Retinal pigment epithelial cell (primary cell): ENCODE results near the gene LPIN3.
A peak's percentile ranks its signal among the peaks of the same experiment; 100 is the strongest.

Source experiments
- DNase-seq: peaks from one replicate; pipeline ENCODE4 v3.0.0-alpha.2; 2010; ENCODE audit warnings: low read depth
- H3K4me3 ChIP-seq: 2 replicates; pipeline ENCODE4 v1.5.1; 2011; ENCODE audit warnings: mild to moderate bottlenecking, low read length, control low read depth, moderate library complexity
- TF ChIP-seq, protein P1 (sequence below): conservative IDR thresholded peaks from 2 replicates; pipeline ENCODE4 v1.5.1; 2011; ENCODE audit warnings: low read depth, low read length, control low read depth, inconsistent platforms

LPIN3 gene

DNA sequence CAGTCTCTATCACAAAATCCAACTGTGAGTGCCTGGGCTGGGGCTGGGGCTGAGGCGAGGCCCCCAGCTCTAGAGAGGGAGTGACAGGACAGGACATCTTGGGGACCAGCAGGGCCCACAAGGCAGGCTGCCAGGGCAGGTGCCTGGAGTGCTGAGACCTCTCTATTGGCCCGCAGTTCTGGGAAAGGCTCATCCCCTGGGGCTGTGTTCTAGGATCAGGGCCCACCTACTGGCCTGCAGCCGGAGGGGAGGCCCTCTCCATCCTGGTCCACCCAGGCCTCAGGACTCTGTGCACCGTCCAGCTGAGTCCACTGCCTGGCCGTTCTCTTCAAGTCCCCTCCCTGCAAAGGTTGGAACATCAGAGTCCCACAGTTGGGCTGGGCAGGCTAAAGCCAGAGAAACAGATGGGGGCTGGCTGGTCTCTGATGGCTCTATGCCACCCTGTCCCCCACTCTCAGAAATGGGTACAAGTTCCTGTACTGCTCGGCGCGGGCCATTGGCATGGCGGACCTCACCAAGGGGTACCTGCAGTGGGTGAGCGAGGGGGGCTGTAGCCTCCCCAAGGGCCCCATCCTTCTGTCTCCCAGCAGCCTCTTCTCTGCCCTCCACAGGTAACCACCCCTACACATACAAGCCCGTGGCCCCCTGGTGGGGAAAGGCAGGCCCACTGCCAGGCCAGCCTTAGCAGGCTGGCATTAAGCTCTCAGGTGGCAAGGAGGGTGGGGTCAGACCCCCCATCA, 17.0 kb downstream of the LPIN3 start:
- TF ChIP-seq, protein P1, sequence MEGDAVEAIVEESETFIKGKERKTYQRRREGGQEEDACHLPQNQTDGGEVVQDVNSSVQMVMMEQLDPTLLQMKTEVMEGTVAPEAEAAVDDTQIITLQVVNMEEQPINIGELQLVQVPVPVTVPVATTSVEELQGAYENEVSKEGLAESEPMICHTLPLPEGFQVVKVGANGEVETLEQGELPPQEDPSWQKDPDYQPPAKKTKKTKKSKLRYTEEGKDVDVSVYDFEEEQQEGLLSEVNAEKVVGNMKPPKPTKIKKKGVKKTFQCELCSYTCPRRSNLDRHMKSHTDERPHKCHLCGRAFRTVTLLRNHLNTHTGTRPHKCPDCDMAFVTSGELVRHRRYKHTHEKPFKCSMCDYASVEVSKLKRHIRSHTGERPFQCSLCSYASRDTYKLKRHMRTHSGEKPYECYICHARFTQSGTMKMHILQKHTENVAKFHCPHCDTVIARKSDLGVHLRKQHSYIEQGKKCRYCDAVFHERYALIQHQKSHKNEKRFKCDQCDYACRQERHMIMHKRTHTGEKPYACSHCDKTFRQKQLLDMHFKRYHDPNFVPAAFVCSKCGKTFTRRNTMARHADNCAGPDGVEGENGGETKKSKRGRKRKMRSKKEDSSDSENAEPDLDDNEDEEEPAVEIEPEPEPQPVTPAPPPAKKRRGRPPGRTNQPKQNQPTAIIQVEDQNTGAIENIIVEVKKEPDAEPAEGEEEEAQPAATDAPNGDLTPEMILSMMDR: peak; percentile 16
- no peak for DNase-seq
- H3K4me3 ChIP-seq: no peak overlapping the region

DNA sequence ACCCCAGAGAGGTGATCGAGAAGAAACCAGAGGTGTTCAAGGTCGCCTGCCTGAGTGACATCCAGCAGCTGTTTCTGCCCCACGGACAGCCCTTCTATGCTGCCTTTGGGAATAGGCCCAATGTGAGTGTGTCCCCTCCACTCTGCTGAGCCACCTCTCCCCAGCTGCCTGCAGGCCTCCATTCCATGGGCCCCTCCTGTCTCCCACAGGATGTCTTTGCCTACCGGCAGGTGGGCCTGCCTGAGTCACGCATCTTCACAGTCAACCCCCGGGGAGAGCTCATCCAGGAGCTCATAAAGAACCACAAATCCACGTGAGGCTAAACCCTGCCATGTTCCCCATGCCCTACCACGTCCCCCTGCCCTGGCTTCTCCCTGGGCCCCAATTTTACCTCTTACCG, 17.6 kb downstream of the LPIN3 start:
- H3K4me3 ChIP-seq: no peak overlapping the region
- no peak for DNase-seq
- TF ChIP-seq, protein P1: no peak

DNA sequence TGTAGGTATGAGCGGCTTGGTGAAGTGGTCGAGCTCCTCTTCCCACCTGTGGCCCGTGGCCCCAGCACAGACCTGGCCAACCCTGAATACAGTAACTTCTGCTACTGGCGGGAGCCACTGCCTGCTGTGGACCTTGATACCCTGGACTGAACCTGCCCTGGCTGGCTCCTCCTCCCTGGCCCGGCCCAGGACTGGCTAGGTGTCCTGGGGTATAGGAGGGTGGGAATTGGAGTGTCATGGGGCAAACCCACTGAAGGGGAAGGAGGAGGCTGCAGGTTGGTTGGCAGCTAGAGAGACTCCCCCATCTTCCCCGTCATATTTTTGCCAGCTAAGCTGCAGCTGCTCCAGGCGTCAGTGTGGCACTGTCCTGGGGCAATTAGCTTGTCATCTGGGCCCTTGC, 18.1 kb downstream of the LPIN3 start:
- no peak for DNase-seq
- no peak overlapping the region for H3K4me3 ChIP-seq
- TF ChIP-seq, protein P1: no peak

DNA sequence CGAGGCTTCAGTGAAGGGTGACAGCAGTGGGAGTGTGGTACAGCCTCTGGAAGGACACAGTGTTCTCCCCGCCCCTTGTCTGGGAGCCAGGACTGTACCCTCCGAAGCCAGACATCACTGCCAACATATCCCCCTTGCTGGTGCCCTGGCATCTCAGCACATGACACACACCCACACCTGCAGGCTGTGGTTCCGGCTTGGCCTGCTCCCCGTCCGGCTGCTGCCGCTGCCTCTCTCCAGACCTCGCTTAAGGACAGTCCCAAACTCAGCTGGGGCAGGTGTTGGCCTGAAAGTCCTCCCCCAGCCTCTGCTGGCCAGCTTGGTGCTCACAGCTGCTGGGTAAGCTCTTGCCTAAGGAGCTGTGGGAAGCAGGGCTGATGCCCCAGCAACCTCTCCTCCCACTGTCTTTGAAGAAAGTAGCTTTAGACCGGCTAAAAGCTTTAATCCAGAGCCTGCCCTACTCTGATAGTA, 19.0 kb downstream of the LPIN3 start:
- no peak for DNase-seq
- TF ChIP-seq, protein P1: no peak
- no peak overlapping the region for H3K4me3 ChIP-seq

DNA sequence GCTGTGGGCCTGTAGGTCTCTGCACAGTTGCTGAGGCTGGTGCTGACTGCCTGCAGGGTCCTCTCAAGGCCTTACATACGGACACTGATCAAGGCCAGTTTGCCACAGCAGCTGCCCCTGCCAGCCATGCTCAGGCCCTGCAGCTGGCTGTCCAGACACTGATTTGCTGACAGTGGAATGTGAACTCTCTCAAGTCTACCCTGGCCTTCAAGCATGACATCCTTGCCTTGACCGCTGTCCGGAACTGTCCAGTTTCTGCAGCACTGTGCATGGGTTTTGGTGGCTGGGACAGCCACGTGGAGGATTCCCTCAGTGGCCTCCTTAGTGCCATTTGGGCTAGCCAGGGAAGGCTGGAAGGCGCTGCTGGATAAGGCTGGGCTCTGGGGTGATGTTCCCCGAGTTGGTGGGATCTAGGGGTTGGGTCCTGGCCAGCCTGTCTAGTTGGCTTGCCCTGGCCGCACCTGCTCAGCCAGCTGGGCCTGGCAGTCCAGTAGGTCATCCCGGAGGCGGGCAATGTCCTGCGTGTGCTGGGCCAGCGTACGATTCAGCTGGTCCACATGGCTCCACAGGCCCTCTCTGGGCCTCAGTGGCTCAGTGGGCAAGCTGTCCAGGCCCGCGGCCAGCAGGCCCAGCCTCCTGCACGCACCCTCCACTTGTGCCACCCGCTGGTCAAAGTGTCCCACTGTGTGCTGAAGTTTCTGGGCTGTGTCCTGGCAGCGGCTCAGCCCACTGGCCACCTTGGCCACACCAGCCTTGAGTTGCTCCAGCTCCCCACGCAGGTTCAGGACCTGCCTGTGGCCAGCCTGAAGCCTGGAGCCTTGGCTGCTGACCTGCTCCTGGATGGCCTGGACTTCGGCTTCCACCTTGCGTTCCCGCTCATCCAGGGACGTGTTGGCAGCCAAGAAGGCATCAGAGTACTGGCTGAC, 20.5 kb downstream of the LPIN3 start:
- H3K4me3 ChIP-seq: no peak overlapping the region
- TF ChIP-seq, protein P1: no peak
- DNase-seq: no peak

DNA sequence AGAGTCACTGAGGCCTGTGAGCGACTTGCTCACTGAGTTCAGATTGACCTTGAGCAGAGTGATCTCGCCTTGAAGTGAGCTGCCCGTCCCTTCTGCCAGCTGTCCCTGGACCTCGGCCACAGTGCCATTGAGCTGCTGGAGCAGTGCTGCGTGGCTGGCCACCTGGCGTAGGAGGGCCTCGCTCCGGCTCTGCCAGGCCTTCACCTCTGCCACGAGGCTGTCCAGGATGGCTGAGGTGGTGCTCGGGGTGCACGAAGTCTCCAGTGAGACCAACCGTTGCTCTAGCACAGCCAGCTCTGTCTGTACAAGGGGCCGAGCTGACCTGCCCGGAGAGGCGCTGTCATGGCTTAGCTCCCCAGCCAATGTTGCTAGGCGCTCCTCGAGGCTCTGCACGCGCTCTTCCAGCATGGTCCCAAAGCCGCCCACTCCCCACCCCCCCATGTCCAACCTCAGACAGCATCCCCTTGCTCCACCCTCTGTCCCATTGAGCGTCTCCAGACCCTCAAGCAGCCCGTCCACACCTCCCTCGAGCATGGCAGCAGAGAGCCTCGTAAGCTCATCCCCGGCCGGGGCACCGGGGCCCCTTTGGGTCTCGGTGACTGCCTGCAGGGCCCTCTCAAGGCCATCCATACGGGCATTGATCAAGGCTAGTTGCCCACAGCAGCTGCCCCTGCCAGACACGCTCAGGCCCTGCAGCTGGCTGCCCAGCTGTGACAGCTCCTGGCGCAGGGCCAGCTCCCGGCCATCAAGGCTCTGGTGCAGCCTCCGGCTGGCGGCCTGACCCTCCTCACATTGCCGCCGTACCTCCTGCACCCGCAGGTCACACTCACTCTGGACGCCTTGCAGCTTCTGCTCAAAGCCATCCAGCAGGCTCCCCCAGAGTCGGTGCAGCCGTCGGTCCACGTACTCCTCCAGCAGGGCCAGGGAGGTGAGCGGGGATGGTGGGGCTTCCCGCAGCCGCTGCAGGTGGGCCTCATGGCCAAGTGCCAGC, 21.4 kb downstream of the LPIN3 start:
- no peak for DNase-seq
- H3K4me3 ChIP-seq: no peak overlapping the region
- TF ChIP-seq, protein P1: no peak
